HepG2 (cell line): ENCODE data around the gene MAPK10.

Experiments used
- HOXD1 ChIP-seq: sonication (generic); formaldehyde crosslinking; IDR thresholded peaks from 2 replicates; pipeline ENCODE4 v1.5.0; 2020; ENCODE audit warnings: missing genetic modification reagents
- ZNF441 ChIP-seq: sonication (generic); formaldehyde crosslinking; IDR thresholded peaks from 2 replicates; pipeline ENCODE4 v1.7.0; 2021; ENCODE audit warnings: missing genetic modification reagents, borderline replicate concordance

DNA sequence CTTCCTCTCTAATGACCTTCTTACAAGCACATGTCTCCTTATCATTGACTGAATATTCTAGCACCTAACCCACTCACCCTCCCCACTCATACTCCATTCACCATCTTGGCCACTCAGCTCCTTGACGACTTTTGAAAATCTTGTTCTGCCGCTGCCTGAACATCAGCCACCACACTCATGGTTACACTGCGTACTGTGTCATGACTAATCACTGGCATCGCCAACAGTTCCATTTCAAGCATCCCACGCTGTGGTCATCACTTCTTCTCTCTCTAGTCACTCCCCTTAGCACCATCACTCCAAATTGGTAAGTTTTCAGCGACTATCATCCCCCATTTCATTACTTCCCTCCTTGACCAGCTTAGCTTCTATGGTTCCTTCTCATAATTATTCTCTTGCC is 352.8 kb downstream of the MAPK10 start:
- no peak for TF ChIP-seq HOXD1 (CRISPR knock-in tag)
- TF ChIP-seq ZNF441 (CRISPR knock-in tag) = no peak
